MCF 10A (cell line): ENCODE data around the gene CFAP298. TPM values are rescaled to one million over a fixed set of nuclear protein-coding genes. Genes with fewer than 3 reads are reported as not detected.
"Not testable (repeated sequence)": the region's sequence is repeated elsewhere in the genome, so short reads cannot be mapped to it uniquely, and the experiment has no call there.

ENCODE experiments used
- BruUV-seq: library from RNA; stranded (reverse); fragments of 400-500 nt; replicated peaks from 2 replicates; lab custom pipeline; 2021; lab: Mats Ljungman, UMichigan
- CTCF ChIA-PET: fragments of 300-600 bp; sonication (Branson Sonifier 250); formaldehyde crosslinking; extraction: SDS; loops from one replicate; lab custom pipeline; 2021; ENCODE audit warnings: antibody characterized with exemption, inconsistent platforms; lab: Yijun Ruan, JAX
- POLR2A ChIA-PET: fragments of 300-600, 350-650 bp; sonication (Branson Sonifier 250); formaldehyde crosslinking; extraction: SDS; loops from one replicate; lab custom pipeline; 2020; ENCODE audit warnings: antibody characterized with exemption, inconsistent platforms; lab: Yijun Ruan, JAX
- DNase-seq: peaks from one replicate; pipeline ENCODE4 v3.0.0-alpha.2; 2018; ENCODE audit not compliant: unreplicated experiment
- H3K27ac Mint-ChIP-seq: one replicate; pipeline ENCODE4 v1.8.0; 2022; ENCODE audit warnings: mild to moderate bottlenecking, low read depth, mixed read lengths; ENCODE audit not compliant: unreplicated experiment
- H3K27me3 Mint-ChIP-seq: one replicate; pipeline ENCODE4 v1.8.0; 2022; ENCODE audit warnings: mixed read lengths; ENCODE audit not compliant: insufficient read depth, unreplicated experiment
- H3K36me3 Mint-ChIP-seq: one replicate; pipeline ENCODE4 v1.8.0; 2022; ENCODE audit warnings: mild to moderate bottlenecking, moderate library complexity, mixed read lengths; ENCODE audit not compliant: insufficient read depth, unreplicated experiment
- H3K4me1 Mint-ChIP-seq: one replicate; pipeline ENCODE4 v1.8.0; 2022; ENCODE audit warnings: mixed read lengths; ENCODE audit not compliant: insufficient read depth, unreplicated experiment
- H3K4me3 Mint-ChIP-seq: one replicate; pipeline ENCODE4 v1.8.0; 2022; ENCODE audit warnings: mild to moderate bottlenecking, moderate library complexity, mixed read lengths; ENCODE audit not compliant: unreplicated experiment
- H3K9me3 Mint-ChIP-seq: one replicate; pipeline ENCODE4 v1.8.0; 2022; ENCODE audit warnings: mixed read lengths; ENCODE audit not compliant: unreplicated experiment
- intact Hi-C: fragments of 100-400 bp; cut with micrococcal nuclease; formaldehyde crosslinking; loops from 2 replicates; pipeline ENCODE4 v1.14.1; 2022
- total RNA-seq: library from RNA; stranded (reverse); gene quantifications from 2 replicates; pipeline ENCODE4 v1.2.3, GENCODE V29; 2022
- TF ChIP-seq, protein P1 (sequence below): fragments of 200-600 bp; IDR thresholded peaks from one replicate; pipeline ENCODE4 v1.8.0; 2022; ENCODE audit warnings: antibody characterized with exemption, mild to moderate bottlenecking; ENCODE audit not compliant: unreplicated experiment

Gene CFAP298
- total RNA-seq, 1 experiment from 2014 or later, result 52.7 TPM

DNA sequence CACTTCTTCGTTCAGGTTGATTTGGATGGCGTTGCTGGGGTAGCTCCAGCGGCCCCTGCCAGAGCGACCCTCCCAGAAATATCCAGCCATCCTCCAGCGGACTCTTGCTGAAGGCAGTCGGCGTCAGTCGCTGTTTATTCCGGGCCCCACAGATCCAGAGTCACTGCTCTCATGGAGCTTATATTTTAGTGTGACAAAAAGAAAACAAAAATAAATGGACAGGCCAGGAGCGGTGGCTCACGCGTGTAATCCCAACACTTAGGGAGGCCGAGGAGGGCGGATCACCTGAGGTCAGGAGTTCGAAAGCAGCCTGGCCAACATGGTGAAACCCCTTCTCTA, 791 bp upstream of the CFAP298 start:
- H3K4me3 Mint-ChIP-seq, result peak overlapping the region; percentile 90
- CTCF ChIA-PET, result interaction anchor here (0.6 to 5.2 kb wide), 6 partner anchors 12 to 1995 kb away, joined by 3 to 28 read pairs (median 3); no protein-coding TSS in a partner anchor
- H3K27me3 Mint-ChIP-seq, result peaks cover 35% of the 10 kb centered on the region
- peak overlapping the region; percentile 99 for H3K27ac Mint-ChIP-seq
- POLR2A ChIA-PET, result interaction anchor here (0.6 to 3.4 kb wide), 25 partner anchors 11 to 1028 kb away, joined by 3 to 24 read pairs (median 4); partner anchors contain the start of genes EVA1C, IFNAR1, PAXBP1 and SYNJ1
- no peaks in the 10 kb centered on the region for H3K4me1 Mint-ChIP-seq
- no peaks in the 10 kb centered on the region for H3K9me3 Mint-ChIP-seq
- TF ChIP-seq, protein P1, sequence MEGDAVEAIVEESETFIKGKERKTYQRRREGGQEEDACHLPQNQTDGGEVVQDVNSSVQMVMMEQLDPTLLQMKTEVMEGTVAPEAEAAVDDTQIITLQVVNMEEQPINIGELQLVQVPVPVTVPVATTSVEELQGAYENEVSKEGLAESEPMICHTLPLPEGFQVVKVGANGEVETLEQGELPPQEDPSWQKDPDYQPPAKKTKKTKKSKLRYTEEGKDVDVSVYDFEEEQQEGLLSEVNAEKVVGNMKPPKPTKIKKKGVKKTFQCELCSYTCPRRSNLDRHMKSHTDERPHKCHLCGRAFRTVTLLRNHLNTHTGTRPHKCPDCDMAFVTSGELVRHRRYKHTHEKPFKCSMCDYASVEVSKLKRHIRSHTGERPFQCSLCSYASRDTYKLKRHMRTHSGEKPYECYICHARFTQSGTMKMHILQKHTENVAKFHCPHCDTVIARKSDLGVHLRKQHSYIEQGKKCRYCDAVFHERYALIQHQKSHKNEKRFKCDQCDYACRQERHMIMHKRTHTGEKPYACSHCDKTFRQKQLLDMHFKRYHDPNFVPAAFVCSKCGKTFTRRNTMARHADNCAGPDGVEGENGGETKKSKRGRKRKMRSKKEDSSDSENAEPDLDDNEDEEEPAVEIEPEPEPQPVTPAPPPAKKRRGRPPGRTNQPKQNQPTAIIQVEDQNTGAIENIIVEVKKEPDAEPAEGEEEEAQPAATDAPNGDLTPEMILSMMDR, result no peak
- BruUV-seq, result TSS peak; percentile 91
- intact Hi-C loops, result loop anchor here (2.0 kb wide), 1 partner anchor 116 kb away; the partner anchor contains the start of gene SYNJ1
- no peak for DNase-seq
- peaks cover 17% of the 10 kb centered on the region for H3K36me3 Mint-ChIP-seq

DNA sequence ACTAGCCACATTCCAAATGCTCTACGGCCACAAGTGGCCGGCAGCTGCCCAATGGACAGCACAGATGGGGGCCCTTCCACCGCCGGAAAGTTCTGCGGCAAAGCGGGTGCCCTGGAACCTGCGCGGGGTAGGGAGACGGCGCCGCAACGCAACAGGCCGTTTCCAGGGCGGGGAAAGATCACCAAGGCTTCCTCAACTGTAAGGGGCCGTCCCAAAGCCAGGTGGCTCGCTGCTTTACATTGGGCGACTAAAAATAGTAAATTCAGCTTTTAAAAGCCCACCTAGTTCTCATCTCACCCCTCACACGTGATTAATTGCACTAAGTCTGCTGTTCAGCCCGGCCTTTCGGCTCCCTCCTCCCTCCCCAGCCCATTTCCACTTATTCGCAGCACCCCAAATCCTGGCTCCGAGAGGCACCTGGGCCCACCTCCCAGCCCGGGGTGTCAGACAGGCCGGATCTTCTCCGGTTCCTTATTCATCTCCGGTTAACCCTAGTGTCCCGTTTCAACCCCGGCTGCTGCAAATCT, 643 bp downstream of the CFAP298 start:
- H3K36me3 Mint-ChIP-seq, result peaks cover 28% of the 10 kb centered on the region
- peak overlapping the region; percentile 99 for H3K27ac Mint-ChIP-seq
- TF ChIP-seq, protein P1, result no peak
- POLR2A ChIA-PET, result interaction anchor here (0.5 to 3.4 kb wide), 22 partner anchors 9 to 868 kb away, joined by 3 to 24 read pairs (median 4); partner anchors contain the start of genes EVA1C, PAXBP1, SYNJ1 and TMEM50B
- intact Hi-C loops, result no loop called here
- TSS peak; percentile 24 for BruUV-seq
- H3K4me1 Mint-ChIP-seq, result no peaks in the 10 kb centered on the region
- H3K9me3 Mint-ChIP-seq, result no peaks in the 10 kb centered on the region
- DNase-seq, result peak; percentile 21
- H3K4me3 Mint-ChIP-seq, result peak overlapping the region; percentile 90
- peaks cover 20% of the 10 kb centered on the region for H3K27me3 Mint-ChIP-seq
- CTCF ChIA-PET, result interaction anchor here (0.7 to 5.2 kb wide), 2 partner anchors 10 to 239 kb away, joined by 4 to 28 read pairs; no protein-coding TSS in a partner anchor

DNA sequence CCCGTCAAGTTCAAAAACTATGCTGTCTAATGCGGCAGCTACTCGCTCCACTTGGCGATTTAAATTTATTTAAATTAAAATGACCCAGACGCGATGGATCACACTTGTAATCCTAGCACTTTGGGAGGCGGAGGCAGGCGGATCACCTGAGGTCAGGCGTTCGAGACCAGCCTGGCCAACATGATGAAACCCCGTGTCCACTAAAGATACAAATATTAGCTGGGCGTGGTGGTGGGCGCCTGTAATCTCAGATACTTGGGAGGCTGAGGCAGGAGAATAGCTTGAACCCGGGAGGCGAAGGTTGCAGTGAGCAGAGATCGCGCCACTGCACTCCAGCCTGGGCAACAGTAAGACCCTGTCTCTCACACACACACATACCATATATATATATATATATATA, 1.2 kb downstream of the CFAP298 start:
- CTCF ChIA-PET, result interaction anchor here (0.7 to 5.2 kb wide), 2 partner anchors 10 to 239 kb away, joined by 4 to 28 read pairs; no protein-coding TSS in a partner anchor
- H3K4me1 Mint-ChIP-seq, DNase-seq, BruUV-seq, intact Hi-C loops, H3K9me3 Mint-ChIP-seq, H3K27ac Mint-ChIP-seq: not testable (repeated sequence)
- Mint-ChIP-seq H3K36me3 (peaks cover 34% of the 10 kb centered on the region), H3K27me3 (peaks cover 14% of the 10 kb centered on the region), H3K4me3 (peak overlapping the region; percentile 90)
- POLR2A ChIA-PET, result interaction anchor here (0.5 to 3.4 kb wide), 6 partner anchors 10 to 869 kb away, joined by 3 to 24 read pairs (median 4); partner anchors contain the start of genes SYNJ1 and TMEM50B

DNA sequence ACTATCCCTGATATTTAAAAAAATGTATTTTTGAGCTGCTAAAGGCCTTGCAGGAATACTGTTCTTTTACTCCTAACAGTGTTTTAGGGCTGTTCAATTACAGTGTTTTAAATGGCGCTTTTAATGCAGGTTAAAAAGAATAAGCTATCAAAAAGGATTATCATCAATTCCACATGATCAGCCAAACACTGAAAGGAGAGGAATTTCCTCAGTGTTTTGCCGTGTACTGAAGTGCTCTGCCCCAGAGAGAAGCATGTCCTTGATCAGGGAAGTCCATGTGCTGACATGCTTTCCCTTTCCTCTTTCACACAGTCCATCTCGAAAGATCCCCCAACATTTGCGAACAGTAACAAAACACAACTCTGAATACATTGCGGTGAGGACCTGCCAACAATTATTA, 3.3 kb downstream of the CFAP298 start:
- no peaks in the 10 kb centered on the region for H3K9me3 Mint-ChIP-seq
- DNase-seq, result no peak
- intact Hi-C loops, result loop anchor here (10.0 kb wide), 1 partner anchor 824 kb away; no protein-coding TSS in a partner anchor
- no peak overlapping the region for H3K4me3 Mint-ChIP-seq
- BruUV-seq, result TSS peak; percentile 4
- no peak overlapping the region for H3K27ac Mint-ChIP-seq
- POLR2A ChIA-PET, result interaction anchor here (0.9 kb wide), 1 partner anchor 206 kb away, joined by 3 read pairs; no protein-coding TSS in a partner anchor
- no peaks in the 10 kb centered on the region for H3K4me1 Mint-ChIP-seq
- CTCF ChIA-PET, result interaction anchor here (0.6 to 5.2 kb wide), 4 partner anchors 8 to 743 kb away, joined by 3 to 28 read pairs (median 5); no protein-coding TSS in a partner anchor
- peaks cover 54% of the 10 kb centered on the region for H3K36me3 Mint-ChIP-seq
- H3K27me3 Mint-ChIP-seq, result no peaks in the 10 kb centered on the region
- TF ChIP-seq, protein P1, result no peak
